ENCODE measurements around the gene SEPTIN8. TPM values are rescaled to one million over a fixed set of nuclear protein-coding genes. Genes with fewer than 3 reads are reported as not detected.
A peak's percentile ranks its signal among the peaks of the same experiment; 100 is the strongest.

Gene SEPTIN8
- polyA plus RNA-seq, 6 donors from 2014 or later, result 0.11 to 0.27 (median 0.22) TPM; not detected in 2

DNA sequence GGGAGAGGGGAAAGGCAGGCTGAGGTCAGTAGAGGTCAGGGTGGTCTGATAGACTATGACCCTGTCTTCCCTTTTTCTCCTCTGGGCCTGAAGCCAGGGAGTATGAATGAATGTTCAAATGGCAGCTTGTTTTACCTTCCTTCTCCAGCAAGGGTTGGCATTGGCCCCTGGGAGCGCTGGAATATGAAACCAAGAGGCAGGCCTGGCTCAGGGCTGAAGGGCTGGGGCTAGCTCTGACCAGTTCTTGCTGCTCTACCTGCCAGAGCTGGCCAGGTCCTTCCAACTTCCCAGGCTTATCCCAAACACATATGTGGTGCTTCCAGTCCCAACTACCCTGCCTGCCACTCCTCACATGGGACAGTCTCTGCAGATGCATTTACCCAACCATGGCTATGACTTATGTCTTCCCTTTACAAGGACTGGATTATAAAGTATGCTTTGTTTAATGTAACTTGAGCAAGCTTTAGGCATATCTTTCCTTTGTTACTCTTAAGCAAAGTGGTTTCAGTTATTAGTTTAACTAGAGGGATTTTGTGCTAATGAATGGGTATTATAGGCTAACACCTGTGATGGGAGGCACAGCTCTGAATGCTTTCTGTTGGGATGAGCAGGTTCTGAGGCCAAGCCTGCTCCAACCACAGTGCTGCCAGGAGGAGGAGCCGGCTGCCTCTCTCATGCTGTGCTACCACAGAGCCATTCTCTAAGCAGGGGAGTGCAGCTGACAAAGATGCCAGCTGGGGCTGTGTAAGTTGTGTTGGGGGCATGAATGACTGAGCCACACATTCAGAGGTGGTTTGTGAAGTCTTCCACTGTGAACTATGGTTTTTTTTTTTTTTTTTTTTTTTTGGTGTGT, 23.7 kb downstream of the SEPTIN8 start:
- Mint-ChIP-seq H3K4me1 (no peaks in the 10 kb centered on the region), H3K27me3 (peaks cover 12 to 35% (median 23%) of the 10 kb centered on the region in 3 donors), H3K27ac (peak overlapping the region in 1 of 6 donors; percentile 22), H3K36me3 (no peaks in the 10 kb centered on the region), H3K4me3 (no peak overlapping the region), H3K9me3 (no peaks in the 10 kb centered on the region)
- ATAC-seq (ENCODE audit: low read depth in 2 of 2) (no peak), DNase-seq (no peak)

DNA sequence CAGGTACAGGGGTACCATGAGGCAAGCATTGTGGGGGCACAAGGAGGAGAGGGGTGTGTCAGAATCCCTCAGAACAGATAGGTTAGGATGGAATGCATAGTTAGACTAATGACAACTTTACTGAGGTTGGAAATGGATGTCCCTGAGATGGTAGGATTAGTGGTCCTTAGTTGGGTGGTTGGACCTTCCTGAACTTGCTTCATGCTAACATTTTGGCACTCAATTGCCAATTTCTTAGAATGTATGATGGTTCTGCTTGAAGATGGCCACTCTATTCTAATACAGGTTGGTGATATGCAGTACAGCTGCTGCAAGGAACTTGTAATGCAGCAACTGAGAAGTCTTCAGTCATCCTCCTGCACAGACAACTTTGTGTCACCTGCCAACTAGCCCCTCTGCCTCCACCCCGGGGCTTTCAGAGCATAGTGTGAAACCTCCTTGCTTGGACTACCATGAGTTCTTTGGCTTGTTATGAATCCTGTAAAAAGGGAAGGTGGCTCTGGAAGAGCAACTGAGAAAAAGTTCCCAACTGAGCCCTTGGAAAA, 24.4 kb downstream of the SEPTIN8 start:
- DNase-seq, result no peak
- H3K9me3 Mint-ChIP-seq, result no peaks in the 10 kb centered on the region
- peaks cover 15 to 40% (median 23%) of the 10 kb centered on the region in 3 donors for H3K27me3 Mint-ChIP-seq
- H3K36me3 Mint-ChIP-seq, result no peaks in the 10 kb centered on the region
- H3K4me1 Mint-ChIP-seq, result no peaks in the 10 kb centered on the region
- peak overlapping the region in 2 of 6 donors; percentile 22 to 36 for H3K27ac Mint-ChIP-seq
- H3K4me3 Mint-ChIP-seq, result no peak overlapping the region
- ATAC-seq (ENCODE audit: low read depth in 2 of 2), result no peak

GRCh38 chr5:132751971-132752580, 25.0 kb downstream of the SEPTIN8 start:
- Mint-ChIP-seq H3K27me3 (peaks cover 15 to 40% (median 23%) of the 10 kb centered on the region in 3 donors), H3K27ac (peak overlapping the region in 1 of 6 donors; percentile 55), H3K4me3 (no peak overlapping the region), H3K4me1 (no peaks in the 10 kb centered on the region), H3K36me3 (no peaks in the 10 kb centered on the region), H3K9me3 (no peaks in the 10 kb centered on the region)
- ATAC-seq (ENCODE audit: low read depth in 2 of 2) (no peak), DNase-seq (no peak)

DNA sequence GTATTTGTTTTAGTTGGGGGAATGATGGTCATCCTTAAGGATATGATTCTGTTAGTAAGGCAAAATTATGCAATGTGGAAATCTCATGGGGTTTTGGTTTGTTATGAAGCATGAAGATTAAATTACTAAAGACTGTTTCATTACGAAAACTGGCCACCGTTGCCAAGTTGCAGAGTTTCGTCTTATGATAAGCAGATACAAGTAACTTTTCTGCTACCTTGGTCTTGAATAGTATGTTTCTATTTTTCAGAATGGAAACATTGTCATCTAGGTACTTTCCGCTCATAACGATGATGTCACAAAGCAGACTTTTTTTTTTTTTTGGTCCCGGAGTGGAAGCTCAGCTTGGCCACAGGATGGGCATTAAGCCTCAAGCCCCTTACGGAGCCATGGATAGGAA, 25.6 kb downstream of the SEPTIN8 start:
- peaks cover 17 to 40% (median 27%) of the 10 kb centered on the region in 3 donors for H3K27me3 Mint-ChIP-seq
- no peaks in the 10 kb centered on the region for H3K9me3 Mint-ChIP-seq
- H3K4me3 Mint-ChIP-seq, result no peak overlapping the region

DNA sequence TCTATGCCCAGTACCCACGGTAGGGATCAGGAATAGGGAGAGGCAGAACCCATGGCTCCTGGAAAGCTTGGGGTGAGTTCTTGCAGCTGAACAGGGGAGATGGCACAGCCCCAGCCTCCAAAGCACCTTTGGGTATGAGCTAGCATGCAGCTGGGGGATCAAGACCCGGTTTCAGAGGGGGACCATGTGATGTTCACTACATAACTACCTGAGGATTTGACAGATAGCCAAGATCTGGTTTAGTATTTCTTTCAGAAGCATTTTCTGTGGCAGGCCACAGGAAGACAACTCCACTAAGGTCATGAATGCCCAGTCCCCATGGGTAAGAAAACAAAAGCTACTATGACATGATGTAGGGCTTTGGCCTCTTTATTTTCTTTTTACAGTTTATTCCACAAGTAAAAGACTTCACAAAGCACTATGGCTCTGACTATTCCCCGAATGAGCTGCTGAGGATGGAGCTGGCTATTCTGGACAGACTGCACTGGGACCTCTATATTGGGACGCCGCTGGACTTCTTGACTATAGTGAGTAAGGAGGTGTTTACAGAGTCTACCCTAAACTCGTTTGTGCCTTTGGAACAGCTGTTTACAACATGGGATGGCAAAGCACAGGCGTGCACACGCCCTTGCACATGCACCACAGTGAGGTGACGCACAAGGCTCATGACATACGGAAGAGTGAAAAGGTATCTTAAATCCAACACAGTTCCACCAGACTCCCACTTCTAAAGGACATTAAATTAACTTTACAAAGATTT, 26.4 kb downstream of the SEPTIN8 start:
- peaks cover 24 to 47% (median 34%) of the 10 kb centered on the region in 3 donors for H3K27me3 Mint-ChIP-seq
- H3K4me3 Mint-ChIP-seq, result no peak overlapping the region
- H3K27ac Mint-ChIP-seq, result peak overlapping the region in 1 of 6 donors; percentile 7
- no peaks in the 10 kb centered on the region for H3K9me3 Mint-ChIP-seq
- ATAC-seq (ENCODE audit: low read depth in 2 of 2) (no peak), DNase-seq (no peak)
- no peaks in the 10 kb centered on the region for H3K36me3 Mint-ChIP-seq
- peaks cover 0 to 2% (median 0%) of the 10 kb centered on the region in 3 donors for H3K4me1 Mint-ChIP-seq

More for the DNA sequence above, 25.6 kb downstream of the SEPTIN8 start:
- ATAC-seq (ENCODE audit: low read depth in 2 of 2) (no peak), DNase-seq (no peak)
- H3K27ac Mint-ChIP-seq, result no peak overlapping the region
- peaks cover 0 to 2% (median 0%) of the 10 kb centered on the region in 3 donors for H3K4me1 Mint-ChIP-seq
- H3K36me3 Mint-ChIP-seq, result no peaks in the 10 kb centered on the region

DNA sequence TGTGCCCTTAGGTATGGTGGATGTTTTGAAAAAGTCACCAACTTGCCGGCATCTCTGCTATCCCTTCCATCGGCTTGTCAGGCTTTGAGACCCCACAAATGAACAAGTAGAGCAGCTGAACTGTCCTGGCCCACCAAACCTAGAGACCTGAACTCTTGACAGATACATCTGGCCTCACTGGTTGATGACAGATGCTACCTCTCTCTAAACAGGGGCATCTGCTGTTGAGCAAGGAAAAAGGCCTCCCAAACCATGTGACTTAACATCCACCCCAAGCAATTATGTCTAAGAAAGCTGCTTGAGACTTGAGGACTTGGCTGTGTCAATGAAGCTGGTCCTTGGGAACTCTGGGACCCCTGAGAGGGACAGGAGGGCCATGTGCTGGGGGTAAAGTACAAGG, 27.5 kb downstream of the SEPTIN8 start:
- H3K9me3 Mint-ChIP-seq, result peaks cover 0 to 2% (median 0%) of the 10 kb centered on the region in 7 donors
- peaks cover 28 to 48% (median 38%) of the 10 kb centered on the region in 3 donors for H3K27me3 Mint-ChIP-seq
- H3K4me3 Mint-ChIP-seq, result peak overlapping the region in 2 of 8 donors; percentile 6 to 22
- DNase-seq, result no peak
- ATAC-seq (ENCODE audit: low read depth in 2 of 2), result no peak
- peaks cover 0 to 2% (median 0%) of the 10 kb centered on the region in 3 donors for H3K4me1 Mint-ChIP-seq
- no peak overlapping the region for H3K27ac Mint-ChIP-seq
- no peaks in the 10 kb centered on the region for H3K36me3 Mint-ChIP-seq

DNA sequence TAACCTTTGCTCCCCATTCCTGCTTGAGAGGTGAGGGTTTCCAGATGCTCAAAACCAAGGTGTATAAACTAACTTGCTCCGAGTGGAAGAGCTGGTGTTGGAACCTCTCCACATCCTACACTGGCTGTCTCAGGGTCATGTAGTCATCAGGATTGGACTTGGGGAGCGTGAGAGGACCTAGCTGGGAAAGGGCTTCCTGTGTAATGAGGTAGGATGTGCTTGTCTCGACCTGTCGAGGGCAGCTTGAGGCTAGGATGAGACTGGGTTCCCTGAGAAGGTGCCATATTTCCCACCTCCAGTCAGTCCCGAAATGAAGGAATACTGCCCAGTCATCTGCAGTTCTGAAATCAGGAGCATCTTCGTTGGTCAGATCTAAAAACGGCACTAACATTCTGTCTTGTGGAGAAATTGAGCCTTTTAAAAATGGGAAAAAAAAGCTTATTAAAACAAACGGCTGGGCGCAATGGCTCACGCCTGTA, 28.5 kb downstream of the SEPTIN8 start:
- peaks cover 31 to 42% (median 41%) of the 10 kb centered on the region in 3 donors for H3K27me3 Mint-ChIP-seq
- H3K36me3 Mint-ChIP-seq, result no peaks in the 10 kb centered on the region
- peak overlapping the region in 7 of 8 donors; percentile 48 to 80 (median 66) for H3K4me3 Mint-ChIP-seq
- DNase-seq (no peak), ATAC-seq (ENCODE audit: low read depth in 2 of 2) (no peak)
- peaks cover 0 to 2% (median 0%) of the 10 kb centered on the region in 7 donors for H3K9me3 Mint-ChIP-seq
- no peak overlapping the region for H3K27ac Mint-ChIP-seq
- peaks cover 0 to 2% (median 0%) of the 10 kb centered on the region in 3 donors for H3K4me1 Mint-ChIP-seq

DNA sequence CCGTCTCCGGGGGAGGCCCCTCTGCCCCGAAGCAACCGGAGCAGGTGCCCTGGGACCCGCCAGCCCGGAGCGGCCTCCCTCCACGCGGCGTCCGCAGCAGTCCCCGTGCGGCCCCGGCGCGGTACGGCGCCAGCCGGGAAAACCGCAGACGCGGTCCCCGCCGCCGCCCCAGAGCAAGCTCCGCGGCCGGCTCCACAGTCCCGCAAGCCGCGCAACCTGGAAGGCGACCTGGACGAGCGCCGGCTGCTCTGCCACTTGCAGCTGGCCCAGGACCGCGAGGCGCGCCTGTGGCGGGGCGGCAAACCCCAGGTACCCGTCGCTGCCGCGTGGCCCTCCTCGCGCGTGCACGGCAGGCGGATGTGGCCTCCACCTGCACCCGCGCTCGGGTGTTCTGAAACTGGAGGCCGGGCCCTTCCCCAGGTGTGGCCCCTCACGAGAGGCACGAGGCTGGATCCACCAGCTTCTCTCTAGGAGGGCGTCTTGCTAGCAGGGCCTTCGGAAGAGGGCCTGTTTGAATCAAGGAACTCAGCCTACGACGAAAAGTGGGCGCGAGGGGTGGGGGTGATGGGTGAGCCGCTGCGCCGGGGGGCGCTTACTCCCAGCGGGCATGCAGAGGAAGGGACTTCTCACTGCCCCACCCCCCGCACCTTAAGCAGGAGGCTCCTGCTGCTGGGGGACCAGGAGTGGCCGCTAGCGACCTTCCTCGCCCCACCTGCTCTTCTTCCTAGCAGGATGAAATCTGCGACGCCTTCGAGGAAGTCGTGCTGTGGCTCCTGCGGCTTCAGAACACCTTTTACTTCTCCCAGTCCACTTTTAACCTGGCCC, 29.2 kb downstream of the SEPTIN8 start:
- DNase-seq (no peak), ATAC-seq (ENCODE audit: low read depth in 2 of 2) (peak; percentile 31 to 43)
- Mint-ChIP-seq H3K4me3 (peak overlapping the region in 7 of 8 donors; percentile 5 to 80 (median 66)), H3K4me1 (peaks cover 0 to 2% (median 0%) of the 10 kb centered on the region in 3 donors), H3K27ac (no peak overlapping the region), H3K36me3 (no peaks in the 10 kb centered on the region), H3K9me3 (peaks cover 0 to 4% (median 0%) of the 10 kb centered on the region in 7 donors), H3K27me3 (peaks cover 36 to 42% (median 38%) of the 10 kb centered on the region in 3 donors)

DNA sequence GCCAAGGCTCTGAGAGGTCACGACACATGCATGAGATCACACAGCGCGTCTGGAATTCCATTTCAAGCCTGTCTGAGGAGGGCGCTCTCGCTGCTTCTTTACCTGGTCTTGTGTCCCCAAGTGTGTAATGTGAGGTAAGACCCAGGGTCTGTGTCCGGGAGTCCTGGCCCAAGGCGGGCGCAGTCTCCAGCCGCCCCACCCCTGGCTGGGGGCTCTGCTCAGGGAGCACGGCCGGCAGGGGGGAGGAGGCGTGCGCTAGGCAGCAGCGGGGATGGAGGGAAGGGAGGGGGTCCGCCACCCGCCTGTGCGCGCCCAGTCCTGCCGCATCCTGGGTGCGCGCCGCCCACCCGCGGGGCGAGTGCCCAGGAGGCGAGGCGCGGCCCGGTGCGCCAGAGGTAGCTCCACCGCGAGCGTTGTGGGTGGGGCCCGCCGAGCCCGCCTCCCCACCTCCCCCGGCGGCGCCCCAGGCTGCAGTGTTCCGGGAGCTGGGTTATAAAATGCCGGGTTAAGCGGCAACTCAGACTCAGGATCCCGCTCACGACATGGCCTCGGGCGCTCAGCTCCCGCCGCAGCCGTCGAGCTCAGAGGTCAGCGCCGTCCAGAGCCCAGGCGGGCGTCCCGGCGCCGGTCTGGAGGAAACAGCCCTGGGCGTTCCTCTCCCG, 30.0 kb downstream of the SEPTIN8 start, which contains the start of gene CCNI2:
TSS of gene CCNI2 (plus strand) at position 473 of the 662 bp plus-strand sequence. CDS start at position 543, 70 bp downstream.
- Mint-ChIP-seq H3K4me3 (peak within 1 kb of the TSS in 7 of 8 donors; percentile 60 to 86 (median 73)), H3K36me3 (no peaks in the 10 kb centered on the region), H3K27ac (no peak within 1 kb of the TSS), H3K27me3 (peaks cover 38 to 43% (median 43%) of the 10 kb centered on the region in 3 donors), H3K4me1 (peaks cover 0 to 2% (median 0%) of the 10 kb centered on the region in 3 donors), H3K9me3 (peaks cover 0 to 6% (median 2%) of the 10 kb centered on the region in 7 donors)
- peak; percentile 29 for DNase-seq
- peak; percentile 70 to 75 for ATAC-seq (ENCODE audit: low read depth in 2 of 2)

- H3K9me3 Mint-ChIP-seq, result peaks cover 0 to 6% (median 2%) of the 10 kb centered on the region in 7 donors
- DNase-seq, result no peak
- no peak overlapping the region for H3K27ac Mint-ChIP-seq
- no peaks in the 10 kb centered on the region for H3K36me3 Mint-ChIP-seq
- H3K4me3 Mint-ChIP-seq, result peak overlapping the region in 7 of 8 donors; percentile 60 to 86 (median 68)
- H3K4me1 Mint-ChIP-seq, result peaks cover 0 to 2% (median 0%) of the 10 kb centered on the region in 3 donors
- H3K27me3 Mint-ChIP-seq, result peaks cover 37 to 47% (median 41%) of the 10 kb centered on the region in 3 donors
- no peak for ATAC-seq (ENCODE audit: low read depth in 2 of 2)
Observed at GRCh38 chr5:132746592-132746953, 30.5 kb downstream of the SEPTIN8 start.

- DNase-seq, result no peak
- H3K27me3 Mint-ChIP-seq, result peaks cover 29 to 47% (median 41%) of the 10 kb centered on the region in 3 donors
- no peaks in the 10 kb centered on the region for H3K36me3 Mint-ChIP-seq
- no peak for ATAC-seq (ENCODE audit: low read depth in 2 of 2)
- peaks cover 0 to 2% (median 0%) of the 10 kb centered on the region in 3 donors for H3K4me1 Mint-ChIP-seq
- no peak overlapping the region for H3K27ac Mint-ChIP-seq
- H3K4me3 Mint-ChIP-seq, result no peak overlapping the region
- peaks cover 0 to 6% (median 2%) of the 10 kb centered on the region in 7 donors for H3K9me3 Mint-ChIP-seq
Observed at GRCh38 chr5:132744659-132745058, 32.4 kb downstream of the SEPTIN8 start.

Data from naive B cell (primary cell).